ENCODE measurements around the gene KCTD13.

DNA sequence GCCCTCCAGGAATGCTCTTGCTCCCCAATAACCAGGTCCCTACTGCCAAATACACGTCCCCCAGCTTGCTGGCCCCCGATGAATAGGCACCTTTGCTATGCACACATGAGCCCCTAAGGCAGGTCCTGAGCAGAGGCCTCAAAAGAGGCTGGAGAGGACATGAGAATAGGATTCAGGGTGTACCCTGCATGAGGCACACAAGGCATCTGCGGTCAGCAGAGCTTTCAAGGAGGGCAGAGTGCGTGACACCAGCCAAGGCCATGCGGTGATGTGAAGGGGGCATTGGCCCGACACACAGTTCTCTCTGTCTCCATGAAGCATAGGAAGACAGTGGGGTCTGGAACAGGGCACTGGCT, 33.6 kb downstream of the KCTD13 start:
- TF ChIP-seq, protein P1, sequence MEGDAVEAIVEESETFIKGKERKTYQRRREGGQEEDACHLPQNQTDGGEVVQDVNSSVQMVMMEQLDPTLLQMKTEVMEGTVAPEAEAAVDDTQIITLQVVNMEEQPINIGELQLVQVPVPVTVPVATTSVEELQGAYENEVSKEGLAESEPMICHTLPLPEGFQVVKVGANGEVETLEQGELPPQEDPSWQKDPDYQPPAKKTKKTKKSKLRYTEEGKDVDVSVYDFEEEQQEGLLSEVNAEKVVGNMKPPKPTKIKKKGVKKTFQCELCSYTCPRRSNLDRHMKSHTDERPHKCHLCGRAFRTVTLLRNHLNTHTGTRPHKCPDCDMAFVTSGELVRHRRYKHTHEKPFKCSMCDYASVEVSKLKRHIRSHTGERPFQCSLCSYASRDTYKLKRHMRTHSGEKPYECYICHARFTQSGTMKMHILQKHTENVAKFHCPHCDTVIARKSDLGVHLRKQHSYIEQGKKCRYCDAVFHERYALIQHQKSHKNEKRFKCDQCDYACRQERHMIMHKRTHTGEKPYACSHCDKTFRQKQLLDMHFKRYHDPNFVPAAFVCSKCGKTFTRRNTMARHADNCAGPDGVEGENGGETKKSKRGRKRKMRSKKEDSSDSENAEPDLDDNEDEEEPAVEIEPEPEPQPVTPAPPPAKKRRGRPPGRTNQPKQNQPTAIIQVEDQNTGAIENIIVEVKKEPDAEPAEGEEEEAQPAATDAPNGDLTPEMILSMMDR (IDR thresholded peaks at IDR 0.05) = no peak
- TF ChIP-seq POLR2AphosphoS5 (IDR thresholded peaks at IDR 0.05) (no peak), POLR2A (IDR thresholded peaks at IDR 0.05; ENCODE audit: low read depth) (no peak), EP300 (IDR thresholded peaks at IDR 0.05) (no peak)
